ENCODE data around the gene PPP1R15B. TPM values are rescaled to one million over a fixed set of nuclear protein-coding genes. Genes with fewer than 3 reads are reported as not detected.
A peak's percentile ranks its signal among the peaks of the same experiment; 100 is the strongest.

The PPP1R15B gene
- total RNA-seq, 2 donors from 2014 or later, result 44.8 to 79.2 TPM

GRCh38 chr1:204445860-204446412 lies 34.3 kb upstream of the PPP1R15B start:
- no peaks in the 10 kb centered on the region for H3K9me3 ChIP-seq (ENCODE audit: control insufficient read depth, low read length)
- H3K36me3 Mint-ChIP-seq (ENCODE audit: low read depth), result peaks cover 47% of the 10 kb centered on the region
- peak; percentile 72 for TF ChIP-seq CTCF (conservative IDR thresholded peaks at IDR 0.05)
- H3K9me3 Mint-ChIP-seq, result no peaks in the 10 kb centered on the region
- no peak overlapping the region for H3K9ac ChIP-seq (ENCODE audit: extremely low read depth, low read length, poor library complexity, severe bottlenecking)
- no peak overlapping the region for H3K27ac Mint-ChIP-seq
- peak; percentile 95 for DNase-seq
- peaks cover 16% of the 10 kb centered on the region for H3K4me1 Mint-ChIP-seq
- peaks cover 51% of the 10 kb centered on the region for H3K36me3 ChIP-seq (ENCODE audit: control insufficient read depth, insufficient read depth, low read length)
- H3K4me1 ChIP-seq (ENCODE audit: control insufficient read depth, insufficient read depth, low read length), result no peaks in the 10 kb centered on the region
- 65 to 95% methylated on average over 2 to 11 of the region's 11 CpGs for WGBS, 2 experiments (ENCODE audit: insufficient coverage in 1 of 2, insufficient read length in 1 of 2)
- no peak overlapping the region for H3K27ac ChIP-seq (ENCODE audit: low read depth, low read length)
- peaks cover 21% of the 10 kb centered on the region for H3K27me3 Mint-ChIP-seq (ENCODE audit: insufficient read depth)
- H3K27me3 ChIP-seq (ENCODE audit: control insufficient read depth, insufficient read depth, low read length, poor library complexity, severe bottlenecking), result peaks cover 38% of the 10 kb centered on the region
- no peak overlapping the region for H3K4me3 Mint-ChIP-seq
- H3K4me3 ChIP-seq (ENCODE audit: low read length), result no peak overlapping the region

GRCh38 chr1:204443871-204444581 lies 32.4 kb upstream of the PPP1R15B start:
- no peak overlapping the region for H3K4me3 Mint-ChIP-seq
- TF ChIP-seq CTCF (conservative IDR thresholded peaks at IDR 0.05), result no peak
- no peaks in the 10 kb centered on the region for H3K9me3 ChIP-seq (ENCODE audit: control insufficient read depth, low read length)
- H3K27me3 Mint-ChIP-seq (ENCODE audit: insufficient read depth), result peaks cover 34% of the 10 kb centered on the region
- H3K4me3 ChIP-seq (ENCODE audit: low read length), result no peak overlapping the region
- no peaks in the 10 kb centered on the region for H3K4me1 ChIP-seq (ENCODE audit: control insufficient read depth, insufficient read depth, low read length)
- H3K36me3 Mint-ChIP-seq (ENCODE audit: low read depth), result peaks cover 55% of the 10 kb centered on the region
- H3K36me3 ChIP-seq (ENCODE audit: control insufficient read depth, insufficient read depth, low read length), result peaks cover 48% of the 10 kb centered on the region
- H3K9me3 Mint-ChIP-seq, result no peaks in the 10 kb centered on the region
- H3K4me1 Mint-ChIP-seq, result peaks cover 5% of the 10 kb centered on the region
- H3K27me3 ChIP-seq (ENCODE audit: control insufficient read depth, insufficient read depth, low read length, poor library complexity, severe bottlenecking), result peaks cover 54% of the 10 kb centered on the region
- H3K27ac Mint-ChIP-seq, result no peak overlapping the region
- DNase-seq, result no peak
- H3K27ac ChIP-seq (ENCODE audit: low read depth, low read length), result no peak overlapping the region
- no peak overlapping the region for H3K9ac ChIP-seq (ENCODE audit: extremely low read depth, low read length, poor library complexity, severe bottlenecking)
- WGBS, 2 experiments (ENCODE audit: insufficient coverage in 1 of 2, insufficient read length in 1 of 2), result 90 to 96% methylated on average over 7 to 11 of the region's 11 CpGs

GRCh38 chr1:204443260-204443619 lies 31.6 kb upstream of the PPP1R15B start:
- H3K4me1 Mint-ChIP-seq, result peaks cover 13% of the 10 kb centered on the region
- no peak overlapping the region for H3K4me3 Mint-ChIP-seq
- H3K9me3 Mint-ChIP-seq, result no peaks in the 10 kb centered on the region
- WGBS, 2 experiments (ENCODE audit: insufficient coverage in 1 of 2, insufficient read length in 1 of 2), result 97 to 98% methylated on average over 7 to 8 of the region's 8 CpGs
- no peak for DNase-seq
- H3K36me3 ChIP-seq (ENCODE audit: control insufficient read depth, insufficient read depth, low read length), result peaks cover 48% of the 10 kb centered on the region
- TF ChIP-seq CTCF (conservative IDR thresholded peaks at IDR 0.05), result no peak
- H3K27me3 ChIP-seq (ENCODE audit: control insufficient read depth, insufficient read depth, low read length, poor library complexity, severe bottlenecking), result peaks cover 56% of the 10 kb centered on the region
- peaks cover 52% of the 10 kb centered on the region for H3K36me3 Mint-ChIP-seq (ENCODE audit: low read depth)
- no peak overlapping the region for H3K27ac ChIP-seq (ENCODE audit: low read depth, low read length)
- H3K4me3 ChIP-seq (ENCODE audit: low read length), result no peak overlapping the region
- peaks cover 39% of the 10 kb centered on the region for H3K27me3 Mint-ChIP-seq (ENCODE audit: insufficient read depth)
- no peak overlapping the region for H3K27ac Mint-ChIP-seq
- no peak overlapping the region for H3K9ac ChIP-seq (ENCODE audit: extremely low read depth, low read length, poor library complexity, severe bottlenecking)
- no peaks in the 10 kb centered on the region for H3K9me3 ChIP-seq (ENCODE audit: control insufficient read depth, low read length)
- no peaks in the 10 kb centered on the region for H3K4me1 ChIP-seq (ENCODE audit: control insufficient read depth, insufficient read depth, low read length)
